NAMALWA (cell line): ENCODE results near the gene ABLIM1.

Source experiments
- DNase-seq: peaks from one replicate; pipeline ENCODE4 v3.0.0-alpha.2; 2015; ENCODE audit warnings: low spot score

Gene ABLIM1

DNA sequence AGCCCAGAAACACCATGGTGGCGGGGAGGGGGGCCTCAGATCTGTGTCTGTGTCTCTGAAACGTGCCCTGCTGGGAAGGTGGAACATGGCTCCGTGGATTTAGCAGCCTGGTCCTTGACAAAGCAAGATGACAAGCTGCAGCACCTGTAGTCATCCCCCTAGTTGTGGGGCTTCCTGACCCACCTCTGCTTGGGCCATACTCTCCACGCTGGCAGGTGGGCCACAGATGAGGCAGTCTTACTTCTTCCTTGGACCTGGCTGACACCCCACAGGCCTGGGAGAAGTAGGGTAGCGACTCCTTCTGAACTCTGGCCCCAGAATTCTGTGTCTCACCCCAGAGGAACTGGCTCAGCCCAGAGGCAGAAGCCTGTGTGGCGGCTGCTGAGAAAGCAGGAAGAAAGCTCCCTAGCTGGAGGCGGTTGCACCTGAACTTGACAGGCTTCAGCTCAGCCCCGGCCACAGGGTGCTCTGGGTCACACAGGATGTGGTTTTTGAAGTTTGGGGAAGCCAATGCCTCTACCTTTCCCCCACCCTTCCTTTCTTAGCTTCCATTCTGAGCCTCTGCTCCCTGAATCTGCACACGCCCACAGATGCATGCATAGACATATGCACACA, 113.9 kb downstream of the ABLIM1 start:
- DNase-seq, result peak; percentile 64

DNA sequence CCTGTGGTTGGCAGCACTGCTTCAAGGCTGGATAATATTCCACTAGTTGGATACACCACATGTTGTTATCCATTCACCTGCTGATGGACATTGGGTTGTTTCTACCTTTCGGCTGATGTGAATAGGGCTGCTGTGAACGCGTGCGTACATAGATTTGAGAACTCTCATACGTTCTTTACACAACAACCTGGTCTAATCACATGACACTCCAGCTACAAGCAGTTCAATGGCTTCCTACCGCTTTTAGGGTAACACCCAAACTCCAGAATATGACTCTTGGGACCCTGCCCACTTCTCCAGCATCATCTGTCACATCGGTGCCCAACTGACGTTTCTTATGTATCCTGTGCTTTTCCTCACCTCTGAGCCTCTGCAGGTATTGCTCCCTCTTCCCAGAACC, 114.6 kb downstream of the ABLIM1 start:
- DNase-seq, result no peak

DNA sequence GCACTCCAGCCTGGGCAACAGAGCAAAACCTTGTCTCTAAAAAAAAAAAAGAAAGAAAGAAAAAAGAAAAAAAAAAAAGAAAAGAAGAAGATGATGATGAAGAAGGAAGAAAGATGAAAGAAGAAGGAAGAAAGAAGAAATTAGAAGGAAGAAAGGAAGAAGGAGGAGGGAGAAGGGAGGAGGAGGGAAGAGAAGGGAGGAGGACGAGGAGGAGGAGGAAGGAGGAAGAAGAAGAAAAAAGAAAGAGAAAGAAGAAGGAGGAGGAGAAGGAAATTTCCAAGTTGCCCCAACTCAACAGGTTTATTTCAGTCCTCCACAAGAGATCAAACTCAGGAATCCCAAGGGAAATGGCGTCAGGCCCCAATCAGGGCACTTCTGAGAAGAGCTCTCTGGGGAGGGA, 115.7 kb downstream of the ABLIM1 start:
- DNase-seq, result no peak

DNA sequence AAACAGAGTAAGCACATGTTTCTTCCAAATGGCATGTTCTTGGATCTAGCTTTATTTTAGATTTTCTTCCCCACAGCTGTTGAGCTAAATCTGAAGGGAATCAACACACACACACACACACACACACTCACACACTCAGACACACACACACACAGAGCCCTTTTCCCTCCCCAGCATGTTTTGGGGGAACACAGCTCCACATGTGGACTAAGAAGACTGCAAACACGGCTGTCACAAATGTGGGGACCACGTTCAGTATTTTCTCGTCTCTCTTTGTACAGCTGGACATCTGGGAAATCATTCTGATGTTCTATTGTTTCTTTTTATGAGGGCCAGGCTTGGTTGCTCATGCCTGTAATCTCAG, 116.3 kb downstream of the ABLIM1 start:
- DNase-seq, result no peak

DNA sequence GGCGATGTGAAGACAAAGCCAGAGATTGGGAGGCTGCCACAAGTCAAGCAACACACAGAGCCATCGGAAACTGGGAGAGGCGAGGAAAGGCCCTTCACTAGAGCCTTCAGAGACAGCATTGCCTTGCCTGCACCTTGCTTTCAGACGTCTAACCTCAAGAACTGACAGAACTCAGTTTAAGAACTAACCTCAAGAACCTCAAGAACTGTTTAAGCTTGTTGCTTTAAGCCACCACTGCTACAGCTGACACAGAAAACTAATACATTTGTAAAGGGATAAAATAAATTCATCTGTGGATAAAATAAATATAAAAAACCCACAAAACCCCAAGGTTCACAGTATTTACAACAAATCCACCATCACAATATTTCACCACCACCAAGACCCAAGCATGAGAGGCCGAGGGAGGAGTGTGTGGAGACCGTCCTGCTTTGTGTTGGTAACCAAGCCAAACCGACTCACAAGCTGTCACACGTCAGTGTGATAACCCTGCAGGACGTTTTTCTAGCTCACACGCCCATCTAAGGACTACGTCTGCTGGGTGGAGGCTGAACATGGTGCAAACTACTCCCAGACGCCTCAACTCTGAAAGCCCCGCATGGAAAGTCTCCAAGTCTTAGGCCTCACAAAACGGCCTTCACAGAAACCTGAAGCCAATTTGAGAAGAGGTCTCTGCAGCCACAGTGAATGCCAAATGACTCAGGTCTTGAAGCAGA, 116.8 kb downstream of the ABLIM1 start:
- DNase-seq, result no peak

DNA sequence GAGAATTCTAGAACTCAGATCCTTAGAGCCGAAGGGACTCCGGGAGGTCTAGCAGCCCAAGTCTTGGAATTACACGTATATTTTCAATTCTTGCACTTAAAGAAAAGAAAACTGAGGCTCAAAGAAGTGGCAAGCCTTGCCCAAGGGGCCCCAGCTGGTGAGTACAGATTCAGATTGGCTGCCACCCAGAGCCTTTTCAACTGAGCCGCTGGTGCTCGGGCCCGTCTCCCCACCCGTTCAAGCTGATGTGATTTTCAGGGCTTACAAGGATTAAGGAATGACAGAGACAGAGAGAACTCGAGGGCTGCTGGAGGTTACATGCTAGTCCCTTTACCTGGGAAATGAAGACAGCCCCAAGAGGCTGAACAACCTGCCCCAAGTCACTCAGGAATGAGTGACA, 117.8 kb downstream of the ABLIM1 start:
- no peak for DNase-seq

DNA sequence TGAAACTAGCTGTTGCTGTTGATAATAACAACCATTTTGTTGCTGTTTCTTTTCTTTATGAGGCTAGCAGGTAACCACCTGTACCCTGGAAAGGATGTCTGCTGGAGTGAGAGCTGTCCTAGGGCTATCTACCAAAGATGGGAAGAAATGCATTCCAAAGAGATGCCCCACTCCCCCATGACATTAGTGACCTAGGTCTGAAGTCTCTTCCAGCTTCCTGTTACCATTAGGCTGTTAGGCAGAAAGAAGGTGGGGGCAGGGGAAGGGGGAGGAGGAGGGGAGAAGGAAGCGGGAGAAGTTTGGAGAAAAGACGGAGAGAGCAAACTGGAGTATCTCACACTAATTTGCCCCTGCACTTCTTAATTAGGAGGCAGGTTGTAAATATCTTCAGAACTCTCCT, 118.5 kb downstream of the ABLIM1 start:
- DNase-seq, result no peak

DNA sequence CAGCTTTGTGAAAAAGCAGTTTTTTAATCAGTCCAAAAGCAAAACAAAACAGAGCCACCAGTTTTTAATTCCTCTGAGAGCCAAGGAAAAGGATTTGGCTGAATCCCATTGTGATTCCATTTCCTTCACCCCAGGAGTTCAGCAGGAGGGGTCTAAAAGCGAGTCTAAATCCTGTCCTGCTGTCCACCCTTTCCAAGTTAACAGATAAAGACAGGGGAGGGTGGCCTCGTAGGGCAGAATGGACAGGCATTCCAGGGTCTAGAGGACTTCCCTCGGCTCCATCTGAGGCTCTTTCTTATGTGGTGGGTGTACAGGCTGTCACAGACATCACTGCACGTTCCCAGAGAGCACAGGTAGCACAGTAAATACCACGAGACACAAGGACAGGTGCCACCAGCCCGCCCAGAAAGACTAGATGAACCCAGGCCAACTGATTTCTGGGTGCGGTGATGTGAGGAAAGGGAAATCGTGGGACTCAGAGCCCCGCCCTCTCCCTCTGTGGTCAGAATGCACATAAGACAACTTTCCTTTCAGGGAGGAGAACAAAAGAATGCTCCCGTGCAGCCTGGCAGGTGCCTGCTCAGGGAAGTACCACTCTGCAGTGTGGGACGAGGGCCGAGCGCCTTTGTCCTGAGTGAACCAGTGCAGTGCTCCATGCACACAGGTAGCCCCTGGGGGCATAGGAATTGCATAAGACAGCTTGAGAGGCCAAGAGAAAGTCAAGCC, 119.7 kb downstream of the ABLIM1 start:
- DNase-seq, result no peak

DNA sequence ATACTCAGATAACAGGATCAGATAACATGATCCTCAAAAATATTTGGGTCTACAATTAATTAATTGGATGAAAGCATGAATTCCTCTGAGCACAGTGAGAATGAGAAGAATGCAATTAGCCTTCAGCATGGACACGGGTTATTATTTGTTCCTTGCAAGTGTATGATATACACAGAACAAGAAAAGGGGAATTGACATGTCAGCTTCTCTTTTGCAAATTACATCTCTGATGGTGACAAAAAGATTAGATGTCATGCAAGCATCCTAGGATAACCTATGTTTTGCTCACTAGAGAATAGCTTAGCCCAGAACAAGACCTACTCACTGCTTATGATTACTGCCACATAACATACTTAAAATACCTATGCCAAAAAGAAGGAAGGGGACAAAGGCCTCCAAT, 120.3 kb downstream of the ABLIM1 start:
- DNase-seq, result no peak

DNA sequence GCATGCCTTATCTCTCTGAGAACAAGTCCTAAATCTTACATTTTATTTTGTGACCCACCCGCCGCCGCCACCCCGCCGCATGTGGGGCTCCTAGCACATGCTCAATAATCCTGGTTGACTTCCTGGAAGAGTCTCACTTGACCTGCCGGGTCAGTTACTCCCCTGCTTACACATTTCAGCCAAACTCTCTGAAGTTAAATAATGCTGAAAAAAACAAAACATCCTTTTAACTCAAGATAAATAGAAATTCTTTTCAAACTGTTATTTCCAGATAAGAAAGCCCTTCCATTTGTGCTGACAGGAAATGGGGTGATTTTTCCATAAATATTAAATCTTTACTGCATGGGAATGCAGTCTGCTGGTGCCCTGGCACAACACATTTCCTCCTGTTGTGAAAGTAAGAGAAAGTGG, 123.5 kb downstream of the ABLIM1 start:
- no peak for DNase-seq

DNA sequence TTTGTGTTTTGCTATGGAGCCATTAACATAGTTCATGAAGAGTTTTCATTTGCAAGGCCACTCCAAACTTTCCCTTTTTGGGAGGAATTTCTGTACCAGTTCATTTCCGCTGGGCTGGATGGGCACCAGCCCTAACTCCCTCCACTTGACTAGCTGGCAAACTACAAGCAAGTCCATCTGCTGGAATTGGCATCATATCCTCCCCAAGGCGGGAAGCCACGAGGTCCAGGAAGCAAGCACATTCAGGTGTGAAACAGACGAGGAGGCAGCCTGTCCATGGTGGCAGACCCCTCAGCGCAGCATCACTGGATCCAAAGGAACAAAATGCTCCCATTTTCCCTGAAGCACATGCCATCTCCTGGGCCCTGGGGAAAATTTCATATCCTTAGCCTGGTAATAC, 125.8 kb downstream of the ABLIM1 start:
- DNase-seq, result no peak

DNA sequence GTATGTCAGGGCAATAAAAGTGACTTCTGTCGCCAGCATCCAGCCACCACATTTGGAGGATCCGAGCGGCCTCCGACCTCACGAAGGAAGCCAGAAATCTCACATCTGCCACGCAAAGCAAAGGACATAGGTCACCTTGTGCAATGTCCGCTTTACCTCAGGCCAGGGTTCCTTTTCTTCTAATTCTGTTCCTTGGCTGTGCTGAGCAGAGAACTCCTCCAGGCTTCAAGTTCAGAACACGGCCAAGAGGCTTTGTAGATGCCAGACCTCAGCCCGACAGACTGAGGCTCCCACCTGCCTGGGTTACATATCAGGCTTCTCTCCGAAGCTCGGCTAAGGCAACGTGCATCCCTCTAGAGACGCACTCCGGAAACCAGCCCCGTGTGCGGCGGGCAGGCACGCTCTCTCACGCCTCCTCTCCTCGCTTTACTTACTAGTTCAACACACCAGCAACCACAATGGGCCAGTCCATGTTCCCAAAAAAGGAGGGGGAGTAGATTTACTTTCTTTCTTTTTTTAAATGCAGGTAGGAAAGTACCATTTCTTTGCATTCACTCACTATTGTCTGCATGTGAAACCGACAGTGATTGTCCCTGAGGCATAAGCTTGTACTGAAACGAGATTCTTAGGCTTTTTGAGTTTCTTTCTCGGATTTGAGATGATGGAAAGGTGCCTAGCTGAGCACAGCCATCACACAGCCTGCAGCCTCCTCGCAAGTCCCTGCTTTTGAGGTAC, 131.4 kb downstream of the ABLIM1 start:
- DNase-seq, result peak; percentile 97

DNA sequence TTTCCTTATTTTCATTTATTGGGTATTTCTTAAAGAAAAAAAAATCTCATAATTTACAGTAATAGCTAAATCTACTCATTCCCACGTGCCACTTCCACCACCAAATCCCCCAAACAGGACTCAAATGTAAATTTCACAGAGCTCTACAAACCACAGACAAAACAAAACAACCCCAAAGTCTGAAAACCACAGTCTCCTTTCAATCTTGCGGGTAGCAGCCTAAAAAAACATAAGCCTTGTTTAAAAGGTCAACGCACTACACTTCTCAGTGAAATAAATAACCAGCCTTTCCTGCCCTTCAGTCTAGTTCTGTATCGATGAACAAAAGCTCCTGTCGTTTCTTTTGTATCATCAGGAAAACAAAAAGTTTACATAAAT, 132.0 kb downstream of the ABLIM1 start:
- DNase-seq, result peak; percentile 70

DNA sequence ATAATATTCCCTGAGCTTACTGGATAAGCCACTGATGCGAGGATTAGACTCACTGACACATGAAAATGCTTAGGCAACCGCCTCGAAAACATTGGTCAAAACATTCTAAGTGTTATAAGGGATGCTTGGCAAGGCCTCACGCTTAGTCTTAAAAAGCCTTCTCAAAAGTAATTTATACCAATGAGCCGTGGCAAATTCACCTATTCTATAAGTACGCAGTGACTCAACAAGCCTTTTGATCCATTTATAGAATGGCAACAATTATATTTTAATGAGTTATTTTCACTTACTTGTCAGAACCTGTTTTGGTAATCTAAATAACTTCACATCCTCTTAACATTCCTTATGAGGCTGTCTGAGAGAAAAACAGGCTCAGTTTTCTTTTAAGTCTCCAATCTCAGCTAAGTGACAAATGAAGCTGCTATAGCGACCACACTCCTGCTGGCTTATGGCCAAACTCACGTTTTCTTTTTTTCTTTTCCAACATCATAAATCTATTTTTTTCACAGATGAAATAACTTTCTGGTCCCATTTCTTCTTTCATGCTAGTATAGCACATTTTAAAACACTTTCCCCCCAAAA, 132.6 kb downstream of the ABLIM1 start:
- DNase-seq, result peak; percentile 49

DNA sequence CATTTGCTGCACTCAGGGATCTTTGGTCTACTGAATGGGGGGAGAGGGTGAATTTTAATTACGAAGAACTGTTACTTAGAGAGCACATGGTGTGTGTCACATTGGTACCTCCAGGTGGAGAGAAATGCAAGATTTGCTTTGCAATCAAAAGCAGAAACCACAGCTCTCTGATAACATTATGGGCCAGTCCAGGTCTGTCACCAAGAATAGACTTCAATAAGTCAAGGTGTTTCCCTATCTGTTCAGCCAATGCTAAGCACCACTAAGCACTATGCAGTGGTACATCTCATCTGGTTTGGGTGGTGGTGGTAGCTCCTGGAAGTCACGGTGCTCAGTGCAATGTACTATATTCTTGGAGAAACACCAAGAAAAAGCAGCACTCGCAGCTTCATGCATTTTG, 134.2 kb downstream of the ABLIM1 start:
- DNase-seq, result peak; percentile 9

DNA sequence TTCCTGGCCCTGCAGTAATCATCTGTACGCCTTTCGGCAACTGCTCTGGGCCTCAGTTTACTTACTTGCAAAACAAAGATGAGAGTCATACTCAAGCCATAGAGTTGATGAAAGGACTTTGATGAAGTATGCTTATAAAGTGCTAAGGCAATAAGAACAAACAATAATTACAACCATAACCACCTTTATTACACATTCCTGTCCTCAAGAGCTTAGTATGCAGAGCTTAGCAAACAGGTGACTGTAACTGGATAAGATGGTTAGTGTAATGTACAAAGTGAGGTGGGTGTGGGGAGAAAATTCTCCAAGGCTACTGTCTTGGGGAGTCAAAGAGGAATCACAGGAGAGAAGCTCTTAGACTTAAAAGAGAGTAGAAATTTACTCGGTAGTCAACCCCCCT, 136.8 kb downstream of the ABLIM1 start:
- DNase-seq, result no peak

DNA sequence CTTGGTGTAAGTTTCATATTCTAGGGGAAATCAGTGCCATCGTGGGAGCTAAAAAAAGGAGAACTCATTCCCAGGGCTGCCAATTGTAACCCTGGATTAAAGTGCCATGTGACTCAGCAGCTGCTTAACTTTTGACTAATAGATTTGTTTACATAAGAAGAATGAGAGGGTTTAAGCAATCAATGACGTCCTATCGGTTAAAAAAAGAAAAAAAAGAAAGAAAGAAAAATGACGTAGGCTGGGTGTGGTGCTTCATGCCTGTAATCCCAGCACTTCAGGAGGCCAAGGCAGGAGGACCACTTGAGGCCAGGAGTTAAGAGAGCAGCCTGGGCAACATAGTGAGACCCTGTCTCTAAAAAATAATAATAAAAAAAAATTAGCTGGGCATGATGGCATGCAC, 137.6 kb downstream of the ABLIM1 start:
- DNase-seq, result no peak

DNA sequence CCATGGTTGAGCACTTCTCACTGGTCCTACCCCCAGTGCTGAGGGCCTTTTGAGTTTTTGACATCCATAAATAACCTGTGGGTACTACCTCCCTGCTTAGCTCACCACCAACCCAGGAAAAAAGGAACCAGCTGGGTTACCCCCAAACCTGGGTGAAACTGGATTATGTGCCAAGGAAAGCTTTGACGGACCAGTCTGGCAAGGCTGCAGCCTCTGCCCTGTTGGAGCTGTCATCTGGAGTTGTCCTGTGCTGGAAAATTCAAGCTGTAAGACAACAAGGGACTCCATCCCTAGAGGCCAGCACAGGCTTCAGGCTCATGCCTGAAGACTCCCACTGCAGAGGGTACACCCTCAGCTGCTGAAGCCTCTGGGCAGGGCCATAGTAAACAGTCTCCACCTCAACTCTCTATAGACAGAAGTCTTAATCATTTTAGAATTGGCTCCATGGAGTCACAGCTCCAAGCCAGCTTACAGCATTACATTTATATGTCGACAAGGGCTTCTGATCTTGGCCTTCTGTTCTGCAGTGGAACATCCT, 138.2 kb downstream of the ABLIM1 start:
- no peak for DNase-seq

DNA sequence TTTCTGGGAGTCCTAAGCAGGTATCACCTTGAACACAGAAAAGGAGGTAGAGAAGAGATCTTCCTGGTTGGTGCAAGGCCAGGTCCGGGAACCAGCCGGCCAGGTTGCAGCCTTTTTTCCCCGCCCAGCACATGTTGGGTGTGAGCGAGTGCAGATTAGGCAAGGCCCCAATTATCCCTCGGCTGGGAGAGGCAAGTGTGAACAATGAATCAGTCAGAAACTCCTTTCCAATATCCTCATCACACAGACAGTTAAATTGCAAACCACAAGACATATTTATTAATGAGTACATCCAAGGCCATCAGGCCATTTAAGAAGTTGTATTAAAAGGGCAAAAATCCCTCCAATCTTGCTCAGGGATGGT, 138.8 kb downstream of the ABLIM1 start:
- no peak for DNase-seq

DNA sequence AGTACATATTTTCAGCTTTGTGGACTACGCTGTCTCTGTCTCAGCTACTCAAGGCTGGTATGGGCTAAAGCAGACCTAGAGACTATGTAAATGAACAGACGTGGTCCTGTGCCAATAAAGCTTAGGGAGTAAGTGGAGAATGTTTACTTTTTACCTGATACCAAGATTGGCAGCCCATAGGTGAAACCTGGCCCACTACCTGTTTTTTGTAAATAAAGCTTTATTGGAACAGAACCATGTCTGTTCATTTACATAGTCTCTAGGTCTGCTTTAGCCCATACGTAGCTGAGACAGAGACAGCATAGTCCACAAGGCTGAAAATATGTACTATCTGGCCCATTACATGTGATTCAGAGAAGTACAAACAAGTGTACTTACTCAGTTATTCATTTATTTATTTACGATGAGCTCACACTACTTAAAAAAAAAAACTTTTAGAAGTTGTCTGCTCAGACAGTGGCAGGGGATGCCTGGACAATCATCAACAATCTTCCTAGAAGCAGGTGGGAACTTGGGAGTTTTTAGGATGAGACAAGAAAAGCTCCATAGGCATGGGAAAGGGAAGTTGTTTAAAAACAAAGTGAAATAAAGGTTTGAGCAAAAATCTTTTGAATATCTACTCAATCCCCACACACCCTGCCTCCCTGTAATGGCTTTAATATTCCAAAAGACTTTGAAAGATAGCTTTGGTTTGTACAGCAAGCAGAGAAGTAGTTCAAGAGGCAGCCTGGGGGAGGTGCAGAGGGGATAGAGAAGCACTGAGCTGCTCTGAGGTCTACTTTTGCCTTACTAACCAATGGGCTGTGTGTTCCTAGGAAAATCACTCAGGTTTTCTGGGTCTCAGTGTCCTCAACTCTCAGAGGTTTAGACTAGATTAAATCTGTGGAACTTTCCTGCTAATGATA, 139.4 kb downstream of the ABLIM1 start:
- DNase-seq, result no peak
